Liver (tissue), 3 donors: ENCODE results near the gene IP6K3.
A peak's percentile ranks its signal among the peaks of the same experiment; 100 is the strongest.

ENCODE experiments used
- GABPA ChIP-seq, 2 donors: IDR thresholded peaks in 1 of 2; conservative IDR thresholded peaks in 1 of 2; 2 replicates each; pipeline ENCODE4 v1.6.1; 2016; ENCODE audit warnings: antibody characterized with exemption in 2 of 2, mild to moderate bottlenecking in 1 of 2, moderate library complexity in 1 of 2
- HNF4A ChIP-seq, 2 donors: conservative IDR thresholded peaks; 2 replicates each; pipeline ENCODE4 v1.6.1; 2016; ENCODE audit warnings: antibody characterized with exemption in 2 of 2, mild to moderate bottlenecking in 2 of 2
- JUND ChIP-seq, 2 donors: IDR thresholded peaks; 2 replicates each; pipeline ENCODE4 v1.6.1; 2016; ENCODE audit warnings: antibody characterized with exemption in 2 of 2
- RAD21 ChIP-seq, 2 donors: IDR thresholded peaks; 2 replicates each; pipeline ENCODE4 v1.6.1; 2016; ENCODE audit warnings: antibody characterized with exemption in 2 of 2, mild to moderate bottlenecking in 2 of 2
- RXRA ChIP-seq, 2 donors: IDR thresholded peaks; 2 replicates each; pipeline ENCODE4 v1.6.1; 2017 to 2018; ENCODE audit warnings: antibody characterized with exemption in 2 of 2, mild to moderate bottlenecking in 1 of 2
- TAF1 ChIP-seq: conservative IDR thresholded peaks from 2 replicates; pipeline ENCODE4 v1.6.1; 2016; ENCODE audit warnings: antibody characterized with exemption, mild to moderate bottlenecking
- YY1 ChIP-seq: IDR thresholded peaks from 2 replicates; pipeline ENCODE4 v1.6.1; 2016; ENCODE audit warnings: antibody characterized with exemption, mild to moderate bottlenecking
- TF ChIP-seq, protein P1 (sequence below): IDR thresholded peaks from 2 replicates; pipeline ENCODE4 v1.6.1; 2016; ENCODE audit warnings: antibody characterized with exemption, mild to moderate bottlenecking
- TF ChIP-seq, protein P2 (sequence below): fragments of 150-350 bp; IDR thresholded peaks from 2 replicates; pipeline ENCODE4 v1.5.1; 2017; ENCODE audit warnings: improper control_type of control experiment, low read depth, low read length; ENCODE audit not compliant: missing input control
- TF ChIP-seq, protein P3 (sequence below): IDR thresholded peaks from 2 replicates; pipeline ENCODE4 v1.6.1; 2016; ENCODE audit warnings: antibody characterized with exemption
- TF ChIP-seq, protein P4 (sequence below): IDR thresholded peaks from 2 replicates; pipeline ENCODE4 v1.6.1; 2016; ENCODE audit warnings: antibody characterized with exemption
- TF ChIP-seq, protein P5 (sequence below): IDR thresholded peaks from 2 replicates; pipeline ENCODE4 v1.6.1; 2016; ENCODE audit warnings: antibody characterized with exemption
- donor health status: healthy.
- donor health status: healthy.

DNA sequence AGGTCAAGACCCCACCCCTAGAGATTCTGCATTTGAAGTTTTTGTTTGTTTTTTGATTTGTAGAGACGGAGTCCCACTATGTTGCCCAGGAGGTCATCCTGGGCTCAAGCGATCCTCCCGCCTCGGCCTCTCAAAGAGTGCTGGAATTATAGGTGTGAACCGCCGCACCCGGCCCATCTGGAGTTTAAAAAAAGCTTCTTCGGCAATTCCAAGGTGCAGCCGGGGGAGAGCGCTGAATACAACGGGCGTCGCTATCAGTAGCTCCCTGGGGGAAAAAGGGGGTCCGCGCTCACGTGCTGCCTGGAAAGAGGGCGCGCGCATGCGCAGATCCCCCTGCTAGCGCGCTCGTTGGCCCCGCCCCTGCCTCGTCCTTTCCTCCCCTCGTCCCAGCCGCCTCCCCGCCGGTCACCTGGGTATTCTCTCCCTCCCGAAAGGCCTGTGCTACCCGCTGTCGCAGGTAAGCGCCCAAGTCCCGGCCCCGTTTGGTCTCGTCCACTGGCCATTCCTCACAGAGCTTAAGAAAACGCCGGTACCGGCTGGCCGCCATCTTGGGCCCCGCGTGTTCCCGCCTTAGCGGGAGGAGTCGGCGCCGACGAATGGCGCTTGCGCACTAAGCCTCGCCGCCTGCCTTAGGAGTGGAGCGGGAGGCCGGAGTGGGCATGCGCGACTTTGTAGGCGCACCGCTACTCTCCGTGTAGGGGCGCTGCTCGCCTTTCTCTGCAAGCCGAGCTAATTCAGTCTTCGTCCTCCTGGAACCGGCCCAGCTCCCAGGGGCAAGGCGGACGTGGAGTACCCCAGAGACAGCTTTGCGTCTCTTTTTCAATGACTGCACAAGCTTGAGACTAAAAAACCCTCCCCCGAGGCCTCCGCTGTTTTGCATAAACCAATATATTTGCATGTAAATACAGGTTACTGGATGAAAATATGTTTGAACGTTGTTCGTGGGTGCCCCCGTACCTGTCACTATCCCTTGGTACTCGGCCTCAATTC is 35.3 kb downstream of the IP6K3 start, which contains the start of gene UQCC2:
- peak; percentile 99 for TF ChIP-seq YY1
- TF ChIP-seq, protein P1, sequence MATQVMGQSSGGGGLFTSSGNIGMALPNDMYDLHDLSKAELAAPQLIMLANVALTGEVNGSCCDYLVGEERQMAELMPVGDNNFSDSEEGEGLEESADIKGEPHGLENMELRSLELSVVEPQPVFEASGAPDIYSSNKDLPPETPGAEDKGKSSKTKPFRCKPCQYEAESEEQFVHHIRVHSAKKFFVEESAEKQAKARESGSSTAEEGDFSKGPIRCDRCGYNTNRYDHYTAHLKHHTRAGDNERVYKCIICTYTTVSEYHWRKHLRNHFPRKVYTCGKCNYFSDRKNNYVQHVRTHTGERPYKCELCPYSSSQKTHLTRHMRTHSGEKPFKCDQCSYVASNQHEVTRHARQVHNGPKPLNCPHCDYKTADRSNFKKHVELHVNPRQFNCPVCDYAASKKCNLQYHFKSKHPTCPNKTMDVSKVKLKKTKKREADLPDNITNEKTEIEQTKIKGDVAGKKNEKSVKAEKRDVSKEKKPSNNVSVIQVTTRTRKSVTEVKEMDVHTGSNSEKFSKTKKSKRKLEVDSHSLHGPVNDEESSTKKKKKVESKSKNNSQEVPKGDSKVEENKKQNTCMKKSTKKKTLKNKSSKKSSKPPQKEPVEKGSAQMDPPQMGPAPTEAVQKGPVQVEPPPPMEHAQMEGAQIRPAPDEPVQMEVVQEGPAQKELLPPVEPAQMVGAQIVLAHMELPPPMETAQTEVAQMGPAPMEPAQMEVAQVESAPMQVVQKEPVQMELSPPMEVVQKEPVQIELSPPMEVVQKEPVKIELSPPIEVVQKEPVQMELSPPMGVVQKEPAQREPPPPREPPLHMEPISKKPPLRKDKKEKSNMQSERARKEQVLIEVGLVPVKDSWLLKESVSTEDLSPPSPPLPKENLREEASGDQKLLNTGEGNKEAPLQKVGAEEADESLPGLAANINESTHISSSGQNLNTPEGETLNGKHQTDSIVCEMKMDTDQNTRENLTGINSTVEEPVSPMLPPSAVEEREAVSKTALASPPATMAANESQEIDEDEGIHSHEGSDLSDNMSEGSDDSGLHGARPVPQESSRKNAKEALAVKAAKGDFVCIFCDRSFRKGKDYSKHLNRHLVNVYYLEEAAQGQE = peak; percentile 53
- TF ChIP-seq, protein P2, sequence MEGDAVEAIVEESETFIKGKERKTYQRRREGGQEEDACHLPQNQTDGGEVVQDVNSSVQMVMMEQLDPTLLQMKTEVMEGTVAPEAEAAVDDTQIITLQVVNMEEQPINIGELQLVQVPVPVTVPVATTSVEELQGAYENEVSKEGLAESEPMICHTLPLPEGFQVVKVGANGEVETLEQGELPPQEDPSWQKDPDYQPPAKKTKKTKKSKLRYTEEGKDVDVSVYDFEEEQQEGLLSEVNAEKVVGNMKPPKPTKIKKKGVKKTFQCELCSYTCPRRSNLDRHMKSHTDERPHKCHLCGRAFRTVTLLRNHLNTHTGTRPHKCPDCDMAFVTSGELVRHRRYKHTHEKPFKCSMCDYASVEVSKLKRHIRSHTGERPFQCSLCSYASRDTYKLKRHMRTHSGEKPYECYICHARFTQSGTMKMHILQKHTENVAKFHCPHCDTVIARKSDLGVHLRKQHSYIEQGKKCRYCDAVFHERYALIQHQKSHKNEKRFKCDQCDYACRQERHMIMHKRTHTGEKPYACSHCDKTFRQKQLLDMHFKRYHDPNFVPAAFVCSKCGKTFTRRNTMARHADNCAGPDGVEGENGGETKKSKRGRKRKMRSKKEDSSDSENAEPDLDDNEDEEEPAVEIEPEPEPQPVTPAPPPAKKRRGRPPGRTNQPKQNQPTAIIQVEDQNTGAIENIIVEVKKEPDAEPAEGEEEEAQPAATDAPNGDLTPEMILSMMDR = peak; percentile 57
- TF ChIP-seq, protein P3, sequence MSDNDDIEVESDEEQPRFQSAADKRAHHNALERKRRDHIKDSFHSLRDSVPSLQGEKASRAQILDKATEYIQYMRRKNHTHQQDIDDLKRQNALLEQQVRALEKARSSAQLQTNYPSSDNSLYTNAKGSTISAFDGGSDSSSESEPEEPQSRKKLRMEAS = peak; percentile 54
- TF ChIP-seq TAF1 = peak; percentile 55
- no peak for TF ChIP-seq GABPA (IDR thresholded peaks at IDR 0.05 in 1 of 2, conservative IDR thresholded peaks at IDR 0.05 in 1 of 2)
- TF ChIP-seq HNF4A (conservative IDR thresholded peaks at IDR 0.05) = no peak
- TF ChIP-seq JUND (IDR thresholded peaks at IDR 0.05) = peak in 1 of 2 donors; percentile 20
- peak; percentile 91 to 94 for TF ChIP-seq RAD21 (IDR thresholded peaks at IDR 0.05)
- no peak for TF ChIP-seq RXRA (IDR thresholded peaks at IDR 0.05)
- TF ChIP-seq, protein P4, sequence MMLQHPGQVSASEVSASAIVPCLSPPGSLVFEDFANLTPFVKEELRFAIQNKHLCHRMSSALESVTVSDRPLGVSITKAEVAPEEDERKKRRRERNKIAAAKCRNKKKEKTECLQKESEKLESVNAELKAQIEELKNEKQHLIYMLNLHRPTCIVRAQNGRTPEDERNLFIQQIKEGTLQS = no peak
- TF ChIP-seq, protein P5, sequence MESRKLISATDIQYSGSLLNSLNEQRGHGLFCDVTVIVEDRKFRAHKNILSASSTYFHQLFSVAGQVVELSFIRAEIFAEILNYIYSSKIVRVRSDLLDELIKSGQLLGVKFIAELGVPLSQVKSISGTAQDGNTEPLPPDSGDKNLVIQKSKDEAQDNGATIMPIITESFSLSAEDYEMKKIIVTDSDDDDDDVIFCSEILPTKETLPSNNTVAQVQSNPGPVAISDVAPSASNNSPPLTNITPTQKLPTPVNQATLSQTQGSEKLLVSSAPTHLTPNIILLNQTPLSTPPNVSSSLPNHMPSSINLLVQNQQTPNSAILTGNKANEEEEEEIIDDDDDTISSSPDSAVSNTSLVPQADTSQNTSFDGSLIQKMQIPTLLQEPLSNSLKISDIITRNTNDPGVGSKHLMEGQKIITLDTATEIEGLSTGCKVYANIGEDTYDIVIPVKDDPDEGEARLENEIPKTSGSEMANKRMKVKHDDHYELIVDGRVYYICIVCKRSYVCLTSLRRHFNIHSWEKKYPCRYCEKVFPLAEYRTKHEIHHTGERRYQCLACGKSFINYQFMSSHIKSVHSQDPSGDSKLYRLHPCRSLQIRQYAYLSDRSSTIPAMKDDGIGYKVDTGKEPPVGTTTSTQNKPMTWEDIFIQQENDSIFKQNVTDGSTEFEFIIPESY = peak; percentile 40
